ENCODE results near the gene LYAR.

Gene LYAR

DNA sequence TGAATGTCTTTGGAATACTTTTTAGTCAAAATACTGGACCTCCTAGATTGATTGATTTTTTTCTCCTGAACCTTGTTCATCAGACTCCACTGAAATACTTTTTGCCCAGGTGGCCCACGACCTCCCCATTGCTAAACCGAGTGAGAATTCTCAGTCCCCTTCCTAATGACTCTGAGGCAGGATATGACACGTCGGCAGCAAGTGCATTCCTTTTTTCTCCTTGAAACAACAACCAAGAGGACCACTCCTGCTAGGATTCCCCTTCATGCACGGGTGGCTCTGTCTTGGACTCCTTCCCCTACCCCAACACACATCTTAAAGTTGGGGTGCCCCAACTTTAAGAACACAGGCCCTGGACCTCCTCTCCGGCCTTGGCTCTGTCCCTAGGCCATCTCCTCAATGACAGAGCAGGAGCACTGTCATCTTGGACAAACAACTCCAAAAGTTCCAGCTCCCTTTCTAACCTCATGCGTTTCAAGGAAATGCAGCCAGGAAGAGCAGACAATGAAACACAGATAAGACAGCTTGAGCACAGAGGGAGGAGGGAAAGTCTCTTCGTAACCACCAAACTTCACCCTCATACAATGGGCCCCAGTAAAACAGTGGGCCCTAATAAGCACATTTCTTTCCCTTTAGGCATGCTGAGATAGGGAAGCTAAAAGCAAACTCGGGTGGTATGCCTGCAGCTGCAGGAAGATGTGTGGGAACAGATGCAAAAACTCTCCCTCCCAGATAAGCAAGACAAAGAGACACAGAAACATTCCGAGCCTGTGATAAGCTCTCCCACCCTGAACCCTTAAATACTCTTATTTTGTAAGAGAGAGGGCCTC, 34.0 kb upstream of the LYAR start:
- TF ChIP-seq, protein P1, sequence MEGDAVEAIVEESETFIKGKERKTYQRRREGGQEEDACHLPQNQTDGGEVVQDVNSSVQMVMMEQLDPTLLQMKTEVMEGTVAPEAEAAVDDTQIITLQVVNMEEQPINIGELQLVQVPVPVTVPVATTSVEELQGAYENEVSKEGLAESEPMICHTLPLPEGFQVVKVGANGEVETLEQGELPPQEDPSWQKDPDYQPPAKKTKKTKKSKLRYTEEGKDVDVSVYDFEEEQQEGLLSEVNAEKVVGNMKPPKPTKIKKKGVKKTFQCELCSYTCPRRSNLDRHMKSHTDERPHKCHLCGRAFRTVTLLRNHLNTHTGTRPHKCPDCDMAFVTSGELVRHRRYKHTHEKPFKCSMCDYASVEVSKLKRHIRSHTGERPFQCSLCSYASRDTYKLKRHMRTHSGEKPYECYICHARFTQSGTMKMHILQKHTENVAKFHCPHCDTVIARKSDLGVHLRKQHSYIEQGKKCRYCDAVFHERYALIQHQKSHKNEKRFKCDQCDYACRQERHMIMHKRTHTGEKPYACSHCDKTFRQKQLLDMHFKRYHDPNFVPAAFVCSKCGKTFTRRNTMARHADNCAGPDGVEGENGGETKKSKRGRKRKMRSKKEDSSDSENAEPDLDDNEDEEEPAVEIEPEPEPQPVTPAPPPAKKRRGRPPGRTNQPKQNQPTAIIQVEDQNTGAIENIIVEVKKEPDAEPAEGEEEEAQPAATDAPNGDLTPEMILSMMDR (conservative IDR thresholded peaks at IDR 0.05; ENCODE audit: low read length), result no peak
- no peak for DNase-seq (ENCODE audit: low read depth)

DNA sequence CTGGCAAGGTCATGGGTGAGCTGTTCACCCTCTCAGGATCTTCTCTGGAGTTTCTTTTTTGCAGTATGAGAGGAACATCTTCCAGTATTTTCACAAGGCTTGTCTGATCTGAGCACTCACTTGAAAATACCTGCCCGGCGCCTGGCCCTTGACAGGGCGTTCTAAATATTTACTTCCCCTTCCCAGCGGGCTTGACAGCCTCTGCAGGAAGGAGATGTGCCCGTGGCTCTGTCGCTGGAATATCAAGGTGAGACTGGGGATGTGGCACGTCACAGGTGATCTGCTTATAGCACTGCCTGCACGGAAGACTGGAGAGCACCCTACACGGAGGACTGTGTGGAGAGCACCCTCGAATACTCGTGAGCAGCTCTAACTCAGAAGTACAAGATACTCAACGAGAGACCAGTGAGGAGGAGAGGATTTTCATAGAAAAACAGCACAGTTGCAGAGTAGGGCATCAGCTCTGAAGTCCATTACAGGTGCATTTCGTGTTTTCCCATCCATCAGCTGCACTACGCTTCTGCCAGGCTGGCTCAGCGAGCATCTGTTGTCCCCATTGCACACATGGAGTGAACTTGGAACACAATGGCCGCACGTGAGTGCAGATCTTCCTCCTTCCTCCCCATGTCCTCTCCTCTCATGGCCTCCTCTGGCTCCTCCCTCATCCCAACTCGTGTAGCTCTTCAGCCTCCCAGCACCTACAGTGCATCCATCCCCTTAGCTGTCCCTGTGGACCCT, 32.2 kb upstream of the LYAR start:
- no peak overlapping the region for H3K4me3 ChIP-seq (ENCODE audit: low read length)
- TF ChIP-seq, protein P1 (conservative IDR thresholded peaks at IDR 0.05; ENCODE audit: low read length), result no peak
- DNase-seq (ENCODE audit: low read depth), result no peak

More for the DNA sequence above, 34.0 kb upstream of the LYAR start:
- H3K4me3 ChIP-seq (ENCODE audit: low read length), result no peak overlapping the region

DNA sequence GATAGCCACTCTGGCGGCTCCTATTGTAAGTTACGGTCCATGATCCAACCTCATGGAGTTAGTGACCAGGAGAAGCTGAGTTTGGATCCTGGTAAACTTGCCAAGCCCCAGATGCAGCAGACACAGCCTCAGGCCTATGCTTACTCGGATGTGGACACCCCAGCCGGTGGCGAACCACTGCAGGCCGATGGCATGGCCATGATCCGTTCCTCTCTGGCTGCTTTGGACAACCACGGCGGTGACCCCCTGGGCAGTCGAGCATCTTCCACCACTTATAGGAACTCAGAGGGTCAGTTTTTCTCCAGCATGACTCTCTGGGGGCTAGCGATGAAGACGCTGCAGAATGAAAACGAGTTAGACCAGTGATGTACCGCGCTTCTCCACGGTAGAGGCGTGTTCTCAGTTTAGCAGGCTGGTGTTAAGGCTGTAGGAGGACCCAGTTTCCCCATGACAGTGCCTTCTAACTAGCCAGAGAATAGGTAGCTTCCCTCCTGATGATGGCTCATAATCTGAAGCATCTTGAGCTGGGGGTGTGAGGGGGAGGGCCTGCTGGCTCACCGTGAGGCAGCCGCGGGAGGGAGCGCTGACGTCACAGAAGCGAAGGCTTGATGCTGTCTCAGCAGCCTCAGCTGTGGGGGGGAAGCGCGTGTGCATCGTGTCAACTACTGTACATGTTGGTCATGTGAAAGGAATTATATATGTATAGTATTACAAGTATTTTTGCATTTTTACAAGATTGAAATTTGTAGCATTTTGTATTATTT, 31.2 kb upstream of the LYAR start:
- TF ChIP-seq, protein P1 (conservative IDR thresholded peaks at IDR 0.05; ENCODE audit: low read length), result no peak
- DNase-seq (ENCODE audit: low read depth), result no peak
- no peak overlapping the region for H3K4me3 ChIP-seq (ENCODE audit: low read length)

DNA sequence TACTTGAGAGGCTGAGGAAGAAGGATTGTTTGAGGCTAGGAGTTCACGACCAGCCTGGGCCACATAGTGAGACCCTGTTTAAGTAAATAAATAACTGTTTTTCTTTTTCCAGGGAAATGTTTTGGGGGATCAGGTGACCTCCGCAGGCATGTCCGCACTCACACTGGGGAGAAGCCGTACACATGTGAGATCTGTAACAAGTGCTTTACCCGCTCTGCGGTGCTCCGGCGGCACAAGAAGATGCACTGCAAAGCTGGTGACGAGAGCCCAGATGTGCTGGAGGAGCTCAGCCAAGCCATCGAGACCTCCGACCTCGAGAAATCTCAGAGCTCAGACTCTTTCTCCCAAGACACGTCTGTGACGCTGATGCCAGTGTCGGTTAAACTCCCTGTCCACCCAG, 30.6 kb upstream of the LYAR start:
- H3K4me3 ChIP-seq (ENCODE audit: low read length), result no peak overlapping the region
- TF ChIP-seq, protein P1 (conservative IDR thresholded peaks at IDR 0.05; ENCODE audit: low read length), result no peak
- no peak for DNase-seq (ENCODE audit: low read depth)

DNA sequence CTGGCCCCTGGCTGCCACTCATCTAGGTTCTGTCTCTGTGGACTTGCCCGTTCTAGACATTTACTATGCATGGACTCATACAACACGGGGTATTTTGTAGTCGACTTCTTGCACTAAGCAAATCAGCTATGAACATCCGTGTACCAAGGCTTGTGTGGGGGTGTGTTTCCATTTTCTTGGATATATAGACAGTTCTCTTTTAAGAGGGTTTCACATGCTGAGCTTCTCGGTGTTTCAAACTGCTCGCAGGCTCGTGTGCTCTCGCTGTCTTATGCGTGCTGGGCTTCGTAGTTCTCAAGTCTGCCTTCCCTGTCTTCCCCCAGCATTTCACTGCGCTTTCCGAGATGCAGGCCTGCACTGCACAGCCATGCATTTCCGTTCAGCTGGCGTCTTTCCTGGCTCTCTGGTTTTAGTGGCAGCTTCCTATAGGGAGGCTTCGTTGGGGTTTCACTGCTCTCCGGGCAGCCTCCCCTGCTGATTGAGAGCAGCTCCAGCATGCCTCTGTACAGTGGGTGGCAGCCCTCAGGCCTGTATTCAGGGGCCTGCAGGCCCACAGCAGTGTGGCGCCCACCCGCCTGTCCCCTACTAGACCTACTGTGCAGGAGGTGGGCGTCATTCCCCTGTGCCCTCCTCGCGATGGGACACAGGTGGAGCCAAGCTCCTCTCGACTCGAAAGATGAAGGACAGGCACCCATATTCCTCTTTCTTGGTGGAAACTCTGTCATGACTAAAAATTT, 27.7 kb upstream of the LYAR start:
- TF ChIP-seq, protein P1 (conservative IDR thresholded peaks at IDR 0.05; ENCODE audit: low read length), result no peak
- DNase-seq (ENCODE audit: low read depth), result no peak
- no peak overlapping the region for H3K4me3 ChIP-seq (ENCODE audit: low read length)

DNA sequence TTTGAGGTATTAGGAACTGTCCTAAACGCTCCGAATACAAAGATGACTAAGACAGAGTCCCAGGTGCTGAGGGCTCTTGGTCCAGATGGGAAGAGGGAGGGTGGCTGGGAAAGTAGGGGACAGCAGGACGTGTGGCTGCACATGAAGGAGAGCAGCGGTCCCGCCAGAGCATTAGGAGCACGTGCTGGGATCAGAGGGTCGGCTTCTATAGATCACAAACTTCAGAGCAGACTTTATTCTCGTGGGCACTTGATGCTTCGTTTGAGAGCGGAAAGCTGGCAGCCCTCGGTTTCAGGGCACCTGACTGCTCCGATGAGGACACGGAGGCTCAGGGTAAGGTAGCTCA, 26.2 kb upstream of the LYAR start:
- TF ChIP-seq, protein P1 (conservative IDR thresholded peaks at IDR 0.05; ENCODE audit: low read length), result no peak
- H3K4me3 ChIP-seq (ENCODE audit: low read length), result no peak overlapping the region
- no peak for DNase-seq (ENCODE audit: low read depth)

Data from AG10803 (cell line).